ENCODE results near the gene HADH.

The HADH gene

GRCh38 chr4:108051343-108051742, 61.7 kb downstream of the HADH start:
- TF ChIP-seq CTCF (IDR thresholded peaks at IDR 0.05): no peak

- TF ChIP-seq CTCF (IDR thresholded peaks at IDR 0.05): no peak
Measured at GRCh38 chr4:108052558-108053120, 63.0 kb downstream of the HADH start.

DNA sequence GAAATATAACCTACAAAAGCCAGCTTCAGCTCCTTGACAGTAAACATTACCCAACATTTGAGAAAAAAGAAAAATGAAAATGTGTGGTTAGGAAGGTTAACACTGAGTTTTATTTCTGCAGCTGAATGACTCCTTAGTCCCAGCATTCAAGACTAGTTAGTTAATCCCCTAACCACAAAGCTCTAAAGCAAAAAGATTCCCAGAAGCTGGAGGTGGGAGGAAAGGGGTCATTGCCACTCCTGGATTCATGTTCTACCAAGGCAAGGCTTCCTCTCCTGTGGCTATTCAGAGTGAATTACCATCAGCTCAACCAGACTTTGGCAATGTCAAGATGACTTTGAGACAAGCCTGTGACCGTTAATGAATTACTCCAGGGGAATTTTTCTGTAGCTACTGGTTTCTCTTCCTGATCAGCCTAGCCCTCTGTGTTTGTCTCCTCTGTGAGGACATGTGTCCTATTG, 63.6 kb downstream of the HADH start:
- no peak for TF ChIP-seq CTCF (IDR thresholded peaks at IDR 0.05)

DNA sequence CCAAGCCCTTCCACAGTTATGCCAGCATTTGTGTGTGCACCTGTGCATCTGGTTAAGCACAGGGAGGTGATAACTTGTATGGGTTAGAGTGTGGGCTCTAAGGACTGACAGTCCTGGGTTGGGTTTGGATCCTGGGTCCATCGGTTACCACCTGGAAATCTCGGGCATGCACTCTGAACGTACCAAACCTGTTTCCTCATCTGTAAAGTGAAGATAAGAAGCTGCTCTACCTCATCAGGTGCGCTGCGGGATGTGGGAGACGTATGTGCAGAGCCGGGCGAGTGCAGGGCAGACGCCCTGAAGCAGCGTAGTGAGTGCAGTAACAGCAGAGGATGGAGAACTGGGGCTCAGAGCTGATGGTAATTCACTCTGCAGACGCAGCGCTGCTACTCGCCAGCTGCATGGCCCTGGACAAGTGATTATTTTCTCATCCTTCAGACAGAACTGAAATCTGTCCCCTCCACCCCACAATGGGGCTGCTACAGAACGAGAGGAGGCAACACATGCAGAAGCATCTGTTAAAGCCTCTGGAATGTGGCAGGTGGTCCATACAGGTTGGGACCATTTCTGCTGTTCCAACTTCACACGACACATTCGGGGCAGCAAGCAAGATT, 64.4 kb downstream of the HADH start:
- TF ChIP-seq CTCF (IDR thresholded peaks at IDR 0.05): no peak

GRCh38 chr4:108055787-108056186, 66.1 kb downstream of the HADH start:
- no peak for TF ChIP-seq CTCF (IDR thresholded peaks at IDR 0.05)

- TF ChIP-seq CTCF (IDR thresholded peaks at IDR 0.05): no peak
Measured at GRCh38 chr4:108056418-108056817, 66.7 kb downstream of the HADH start.

DNA sequence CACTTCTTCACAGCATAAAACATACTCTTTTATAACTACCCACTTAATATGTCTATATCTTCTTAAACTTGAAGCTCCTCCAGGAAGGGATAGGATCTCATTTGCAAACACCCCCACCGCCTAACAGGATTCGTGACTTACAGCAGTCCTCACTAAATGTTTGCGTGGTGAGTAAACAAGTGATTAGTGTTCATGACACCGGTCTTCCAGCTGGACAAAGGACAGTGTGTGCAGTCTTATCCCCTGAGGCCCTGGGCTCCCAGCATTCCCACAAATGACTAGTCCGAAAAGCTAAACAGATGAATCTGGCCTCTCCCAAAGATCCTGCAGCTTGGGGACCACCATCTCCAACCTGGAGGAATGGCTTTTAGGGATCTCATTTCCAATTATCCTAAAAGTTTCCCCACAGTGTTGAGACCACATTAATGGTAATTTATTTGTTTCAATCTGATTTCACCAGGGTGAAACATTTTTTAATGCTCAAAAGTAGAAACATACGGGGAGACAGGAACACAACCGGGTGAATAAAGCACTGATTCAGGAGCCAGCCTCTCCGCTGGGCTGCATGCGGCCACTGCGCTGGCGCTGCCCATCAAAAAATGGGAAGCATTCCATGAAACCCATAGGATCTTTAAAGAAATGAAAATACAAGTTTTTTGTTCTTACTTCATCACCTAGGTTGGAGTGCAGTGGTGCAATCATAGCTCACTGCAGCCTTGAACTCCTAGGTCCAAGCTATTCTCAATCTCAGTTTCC, 69.2 kb downstream of the HADH start:
- TF ChIP-seq CTCF (IDR thresholded peaks at IDR 0.05): no peak

Measured in LNCAP (cell line).